ENCODE results near the gene SCAF8. TPM values are rescaled to one million over a fixed set of nuclear protein-coding genes. Genes with fewer than 3 reads are reported as not detected.

SCAF8 gene
- polyA plus RNA-seq, 3 donors: 56.0 to 65.2 (median 59.6) TPM

GRCh38 chr6:154878871-154879491 lies 145.8 kb downstream of the SCAF8 start:
- DNase-seq (ENCODE audit: low read depth in 3 of 3, low spot score in 2 of 3): no peak

GRCh38 chr6:154882107-154882506 lies 148.9 kb downstream of the SCAF8 start:
- DNase-seq (ENCODE audit: low read depth in 3 of 3, low spot score in 2 of 3): no peak

Other genes starting within 250 kb of the SCAF8 start
- gene CNKSR3, start 222.7 kb upstream of the SCAF8 start, polyA plus RNA-seq (ENCODE audit: insufficient read length in 3 of 3): 10 to 100 TPM; 58.6 to 62.5 (median 62.1) TPM